Lower lobe of right lung (tissue), 2 donors: ENCODE results near the gene CASP3. TPM values are rescaled to one million over a fixed set of nuclear protein-coding genes. Genes with fewer than 3 reads are reported as not detected.

Experiments
- ATAC-seq, 2 donors: fragments of 200-7000 bp; cut with Tn5 transposase; one replicate each; pipeline ENCODE4 v1.9.1; 2020 to 2022; ENCODE audit warnings: mild to moderate bottlenecking in 2 of 2, moderate library complexity in 2 of 2
- DNase-seq: peaks from one replicate; pipeline ENCODE4 v3.0.0-alpha.2; 2020
- H3K27ac ChIP-seq: fragments of 200-600 bp; one replicate; pipeline ENCODE4 v1.8.0; 2022
- H3K27me3 ChIP-seq: fragments of 200-600 bp; one replicate; pipeline ENCODE4 v1.8.0; 2022; ENCODE audit warnings: low read depth
- H3K36me3 ChIP-seq: fragments of 200-600 bp; one replicate; pipeline ENCODE4 v1.8.0; 2022; ENCODE audit warnings: mild to moderate bottlenecking
- H3K4me1 ChIP-seq: fragments of 200-600 bp; one replicate; pipeline ENCODE4 v1.8.0; 2022
- H3K4me3 ChIP-seq: fragments of 200-600 bp; one replicate; pipeline ENCODE4 v1.8.0; 2022; ENCODE audit warnings: mild to moderate bottlenecking
- H3K9me3 ChIP-seq: fragments of 200-600 bp; one replicate; pipeline ENCODE4 v1.8.0; 2022
- CTCF ChIP-seq: fragments of 200-600 bp; IDR thresholded peaks from one replicate; pipeline ENCODE4 v1.8.0; 2022; ENCODE audit warnings: antibody characterized with exemption, mild to moderate bottlenecking
- intact Hi-C: fragments of 100-400 bp; cut with DNase I; formaldehyde crosslinking; loops from one replicate; pipeline ENCODE4 v1.11.0; 2022
- total RNA-seq: library from RNA; stranded (reverse); fragmentation: NEBNext Ultra II Directional; extraction: Animal tissue kit (Norgen Biotek cat#: 25700); gene quantifications from one replicate; pipeline ENCODE4 v1.2.1, GENCODE V29; 2021
- donor health status: DM: no; HTN: yes; CAD: no; lungs with severe emphysema.

Gene CASP3
- total RNA-seq, 1 donor from 2014 or later: 17.8 TPM

GRCh38 chr4:184689681-184690080 is 40.4 kb upstream of the CASP3 start:
- ATAC-seq (no peak), DNase-seq (no peak)
- intact Hi-C loops: no loop called here
- H3K4me1 ChIP-seq: no peaks in the 10 kb centered on the region
- no peaks in the 10 kb centered on the region for H3K9me3 ChIP-seq
- peaks cover 8% of the 10 kb centered on the region for H3K36me3 ChIP-seq
- H3K4me3 ChIP-seq: no peak overlapping the region
- no peak for TF ChIP-seq CTCF
- H3K27me3 ChIP-seq: no peaks in the 10 kb centered on the region
- no peak overlapping the region for H3K27ac ChIP-seq

- H3K4me1 ChIP-seq: no peaks in the 10 kb centered on the region
- no peak overlapping the region for H3K4me3 ChIP-seq
- no peaks in the 10 kb centered on the region for H3K27me3 ChIP-seq
- DNase-seq (no peak), ATAC-seq (no peak)
- no peak for TF ChIP-seq CTCF
- no peak overlapping the region for H3K27ac ChIP-seq
- intact Hi-C loops: no loop called here
- H3K9me3 ChIP-seq: no peaks in the 10 kb centered on the region
- no peaks in the 10 kb centered on the region for H3K36me3 ChIP-seq
These were observed 39.2 kb upstream of the CASP3 start for GRCh38 chr4:184688447-184688846.

- DNase-seq (no peak), ATAC-seq (no peak)
- H3K36me3 ChIP-seq: no peaks in the 10 kb centered on the region
- no peaks in the 10 kb centered on the region for H3K9me3 ChIP-seq
- intact Hi-C loops: no loop called here
- TF ChIP-seq CTCF: no peak
- no peak overlapping the region for H3K4me3 ChIP-seq
- H3K27me3 ChIP-seq: no peaks in the 10 kb centered on the region
- no peaks in the 10 kb centered on the region for H3K4me1 ChIP-seq
- no peak overlapping the region for H3K27ac ChIP-seq
These were observed 38.8 kb upstream of the CASP3 start for GRCh38 chr4:184688005-184688404.

GRCh38 chr4:184684491-184685189 is 35.4 kb upstream of the CASP3 start:
- intact Hi-C loops: no loop called here
- TF ChIP-seq CTCF: no peak
- peak; percentile 49 for DNase-seq
- ATAC-seq: peak; percentile 69 to 73
- H3K4me1 ChIP-seq: no peaks in the 10 kb centered on the region
- H3K9me3 ChIP-seq: no peaks in the 10 kb centered on the region
- peaks cover 9% of the 10 kb centered on the region for H3K36me3 ChIP-seq
- H3K27me3 ChIP-seq: no peaks in the 10 kb centered on the region
- H3K4me3 ChIP-seq: no peak overlapping the region
- H3K27ac ChIP-seq: no peak overlapping the region

- no peak for DNase-seq
- no peak overlapping the region for H3K4me3 ChIP-seq
These were observed 32.7 kb upstream of the CASP3 start for GRCh38 chr4:184681916-184682315.

More at GRCh38 chr4:184681916-184682315, 32.7 kb upstream of the CASP3 start:
- H3K27ac ChIP-seq: no peak overlapping the region
- no peaks in the 10 kb centered on the region for H3K4me1 ChIP-seq
- H3K9me3 ChIP-seq: no peaks in the 10 kb centered on the region
- H3K36me3 ChIP-seq: peaks cover 9% of the 10 kb centered on the region
- ATAC-seq: no peak
- TF ChIP-seq CTCF: no peak
- intact Hi-C loops: no loop called here
- no peaks in the 10 kb centered on the region for H3K27me3 ChIP-seq
